ENCODE results near the gene RAD21L1.

The RAD21L1 gene

DNA sequence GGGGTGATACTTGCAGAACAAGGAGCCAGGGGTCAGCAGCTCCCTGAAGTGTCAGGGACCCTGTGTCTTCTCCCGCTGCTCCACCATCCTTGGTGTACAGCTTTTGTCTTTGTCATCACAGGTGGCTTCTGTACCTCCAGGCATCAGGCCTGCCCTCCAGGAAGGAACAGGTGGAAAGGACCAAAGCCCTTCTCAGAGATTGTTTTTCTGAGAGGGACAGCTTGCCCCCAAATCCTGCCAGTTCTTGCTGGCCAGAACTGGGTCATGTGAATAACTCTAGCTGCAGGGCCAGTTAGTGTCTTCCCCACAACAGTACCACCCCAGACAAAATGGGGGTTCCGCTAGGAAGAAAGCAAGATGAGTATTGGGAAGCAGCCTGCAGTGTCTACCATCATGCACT, 71.6 kb downstream of the RAD21L1 start:
- no peak for DNase-seq

DNA sequence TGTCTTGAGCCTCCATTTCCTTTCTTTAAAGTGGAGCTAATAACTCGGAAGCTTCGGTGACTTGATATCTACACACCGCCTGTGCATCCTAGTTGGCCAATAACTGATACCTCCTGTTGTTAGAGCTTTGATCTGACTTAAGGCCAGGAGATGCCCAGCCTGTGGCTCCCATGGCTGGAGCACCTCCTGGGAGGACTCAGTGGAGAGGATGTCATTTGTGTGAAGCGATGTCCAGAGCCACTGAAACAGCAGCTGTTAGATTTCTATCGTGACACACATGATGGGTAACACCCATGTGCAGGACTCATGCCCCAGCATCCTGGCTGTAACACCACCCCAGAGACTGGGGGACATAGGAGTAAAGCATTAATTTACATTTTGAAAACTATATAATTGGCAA, 72.3 kb downstream of the RAD21L1 start:
- no peak for DNase-seq

DNA sequence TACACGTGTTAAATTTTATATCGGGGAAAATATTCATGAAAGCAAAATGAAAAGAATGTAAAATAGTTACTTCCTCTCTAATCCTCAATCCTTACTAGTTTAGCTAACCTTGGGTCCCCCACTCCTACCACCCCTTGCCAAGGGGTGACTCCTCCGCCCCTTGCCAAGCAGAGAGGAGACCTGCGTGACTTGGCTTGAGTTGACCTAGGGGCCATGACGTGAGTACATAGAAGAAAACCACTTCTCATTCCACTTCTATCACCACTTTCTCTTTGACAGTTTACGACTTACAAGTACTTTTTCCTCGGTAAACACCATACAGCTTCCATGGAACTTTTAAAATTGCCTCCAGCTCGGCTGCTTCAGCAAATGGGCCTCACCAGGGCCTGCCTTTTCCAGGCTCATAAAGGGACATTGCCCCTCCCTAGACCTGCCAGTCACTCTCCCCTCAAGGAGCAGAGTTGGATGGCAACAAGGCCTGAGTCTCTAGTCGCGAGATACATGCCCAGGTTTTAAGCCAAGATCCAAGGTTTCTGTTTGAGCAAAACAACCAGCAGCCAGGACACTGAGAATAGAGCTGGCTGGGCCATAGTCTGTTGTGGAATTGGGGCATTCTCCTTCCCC, 73.2 kb downstream of the RAD21L1 start:
- no peak for DNase-seq

DNA sequence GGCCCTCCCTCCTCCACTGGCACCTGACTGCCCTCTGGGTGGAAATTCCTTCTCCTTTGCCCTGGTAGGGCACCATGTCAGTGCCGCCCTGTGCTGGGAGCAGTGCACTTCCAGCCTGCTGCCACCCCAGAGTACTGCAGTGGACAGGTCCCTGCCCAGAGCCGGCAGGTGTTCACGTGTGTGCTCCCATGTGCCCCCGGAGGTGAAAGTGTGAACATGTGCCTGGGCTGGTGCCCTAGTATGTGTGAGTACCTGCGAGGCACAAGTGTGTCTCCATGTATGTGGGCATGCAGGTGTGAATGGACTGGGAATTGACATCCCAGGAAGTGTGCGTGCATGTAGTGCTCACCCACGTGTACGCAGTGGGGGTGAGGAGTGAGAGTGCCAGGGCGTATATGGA, 73.7 kb downstream of the RAD21L1 start:
- no peak for DNase-seq

DNA sequence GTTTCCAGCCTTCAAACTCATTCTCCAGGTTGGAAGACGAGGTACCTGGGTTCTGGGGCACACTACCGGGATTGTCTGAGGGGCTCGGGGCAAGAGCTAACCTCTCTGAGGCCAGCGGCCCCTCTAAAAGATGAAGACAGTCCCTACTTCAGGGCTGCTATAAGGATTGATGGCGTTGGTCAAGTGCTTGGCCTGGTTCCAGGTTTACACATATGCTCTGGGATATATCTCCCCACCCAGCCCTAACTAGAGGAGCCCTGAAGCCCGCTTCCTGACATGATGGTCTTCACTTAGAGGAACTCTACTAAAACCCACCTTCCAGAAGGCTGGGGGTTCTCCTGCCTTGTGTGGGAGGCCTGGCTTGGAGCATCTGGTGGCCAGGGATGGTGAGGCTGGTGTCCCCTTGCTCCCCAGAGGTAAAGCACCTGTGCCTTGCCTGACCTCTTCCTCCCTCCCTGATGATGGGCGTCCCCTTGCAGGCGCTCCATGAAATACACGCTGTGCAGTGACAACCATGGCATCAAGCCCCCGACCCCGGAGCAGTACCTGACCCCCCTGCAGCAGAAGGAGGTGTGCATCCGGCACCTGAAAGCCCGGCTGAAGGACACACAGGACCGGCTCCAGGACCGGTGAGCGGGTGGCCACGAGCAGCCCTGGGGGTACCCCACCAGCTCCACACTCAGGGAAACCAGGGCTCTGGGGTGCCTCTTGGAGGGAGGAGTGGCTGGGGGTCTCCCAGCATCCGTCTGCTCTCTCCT, 74.4 kb downstream of the RAD21L1 start:
- no peak for DNase-seq

DNA sequence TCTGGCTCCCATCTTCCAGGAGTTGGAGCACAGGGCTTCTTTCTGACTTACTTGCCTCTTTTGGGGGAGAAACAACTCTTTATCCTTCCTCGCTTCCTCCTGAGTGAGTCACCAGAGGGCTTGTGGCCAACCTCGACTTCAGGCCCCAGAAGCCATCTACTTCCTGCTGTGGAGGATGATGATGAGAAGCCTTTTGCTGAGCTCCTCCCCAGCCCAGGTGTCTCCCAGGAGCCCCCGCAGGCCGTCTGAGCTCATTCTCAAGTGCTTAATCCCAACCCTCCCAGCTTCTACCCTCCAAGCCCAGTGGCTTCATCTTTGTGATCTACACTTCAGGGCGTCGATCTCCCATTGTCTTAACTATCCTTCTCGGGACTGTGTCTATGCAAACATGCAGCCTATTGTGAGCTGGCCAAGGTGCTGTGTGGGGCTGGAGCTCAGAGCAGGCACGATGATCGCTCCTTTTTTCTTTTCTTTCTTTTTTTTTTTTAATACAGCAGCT, 75.2 kb downstream of the RAD21L1 start:
- peak; percentile 21 for DNase-seq

DNA sequence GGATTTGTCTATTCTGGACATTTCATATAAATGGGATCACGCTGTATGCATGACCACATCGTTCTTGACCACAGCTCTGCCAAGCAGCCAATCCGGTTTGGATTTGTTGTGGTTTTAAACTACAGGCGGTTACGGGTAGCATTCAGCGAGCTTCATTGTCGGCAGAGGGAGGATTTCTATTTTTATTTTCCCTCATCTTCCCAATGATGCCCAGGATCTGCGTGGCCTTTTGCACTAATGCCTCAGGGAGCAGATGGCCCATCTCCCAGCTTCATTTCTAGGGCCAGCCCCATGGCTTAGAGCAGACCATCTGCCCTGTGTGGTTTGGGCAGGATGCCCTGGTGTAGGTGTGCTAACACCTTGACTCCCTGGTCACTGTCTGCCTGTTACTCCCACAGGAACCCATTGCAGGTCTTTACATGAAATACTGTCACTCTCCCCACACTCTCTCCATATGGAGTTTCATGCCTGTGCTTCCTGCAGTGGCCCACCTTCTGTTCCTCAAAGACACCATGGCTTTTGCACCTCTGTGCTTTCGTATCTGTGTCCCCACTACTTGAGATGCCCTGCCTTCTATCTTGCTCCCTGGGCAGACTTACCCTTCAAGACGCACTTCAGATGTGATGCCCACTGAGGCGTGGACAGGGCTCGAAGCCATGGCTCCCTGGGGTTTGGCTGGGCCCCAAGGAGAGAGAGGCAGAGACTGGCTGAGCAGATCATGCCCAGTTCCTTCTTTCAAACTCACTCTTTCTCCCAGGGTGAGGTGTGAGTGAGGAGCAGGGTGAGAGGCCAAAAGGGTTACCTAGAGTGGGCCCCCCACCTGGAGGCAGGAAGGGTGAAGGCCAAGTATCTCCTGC, 77.1 kb downstream of the RAD21L1 start:
- DNase-seq: no peak

DNA sequence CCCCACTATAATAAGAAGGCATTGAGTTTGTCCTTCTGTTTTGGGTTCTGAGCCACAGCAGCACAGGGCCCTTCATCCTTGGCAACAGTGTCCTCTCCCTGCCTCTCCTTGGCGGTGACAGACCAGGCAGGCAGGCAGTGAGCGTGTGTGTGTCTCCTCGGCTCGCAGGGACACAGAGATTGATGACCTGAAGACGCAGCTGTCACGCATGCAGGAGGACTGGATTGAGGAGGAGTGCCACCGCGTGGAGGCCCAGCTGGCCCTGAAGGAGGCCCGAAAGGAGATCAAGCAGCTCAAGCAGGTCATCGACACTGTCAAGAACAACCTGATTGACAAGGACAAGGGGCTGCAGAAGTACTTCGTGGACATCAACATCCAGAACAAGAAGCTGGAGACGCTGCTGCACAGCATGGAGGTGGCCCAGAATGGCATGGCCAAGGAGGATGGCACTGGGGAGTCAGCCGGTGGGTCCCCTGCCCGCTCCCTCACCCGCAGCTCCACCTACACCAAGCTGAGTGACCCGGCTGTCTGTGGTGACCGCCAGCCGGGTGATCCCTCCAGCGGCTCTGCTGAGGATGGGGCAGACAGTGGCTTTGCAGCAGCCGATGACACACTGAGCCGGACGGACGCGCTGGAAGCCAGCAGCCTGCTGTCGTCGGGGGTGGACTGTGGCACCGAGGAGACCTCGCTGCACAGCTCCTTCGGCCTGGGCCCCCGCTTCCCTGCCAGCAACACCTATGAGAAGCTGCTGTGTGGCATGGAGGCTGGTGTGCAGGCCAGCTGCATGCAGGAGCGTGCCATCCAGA, 79.1 kb downstream of the RAD21L1 start:
- DNase-seq: no peak
